CD14-positive monocyte (primary cell): ENCODE results near the gene PIEZO2. TPM values are rescaled to one million over a fixed set of nuclear protein-coding genes. Genes with fewer than 3 reads are reported as not detected.

Experiments used
- DNase-seq, 3 donors: peaks; one replicate each; pipeline ENCODE4 v3.0.0-alpha.2; 2011 to 2022
- H2AFZ ChIP-seq: 2 replicates; pipeline ENCODE4 v1.6.0; 2012; ENCODE audit warnings: mild to moderate bottlenecking, low read depth, low read length, inconsistent platforms; ENCODE audit not compliant: insufficient read depth, poor library complexity, severe bottlenecking
- H3K27ac ChIP-seq, 2 donors: 1 replicate in 1 of 2; 2 replicates in 1 of 2; pipeline ENCODE4 v1.5.1; 2012 to 2013; ENCODE audit warnings: low read length in 2 of 2, control low read depth in 1 of 2, inconsistent platforms in 1 of 2, low read depth in 1 of 2, mild to moderate bottlenecking in 1 of 2
- H3K27me3 ChIP-seq, 2 donors: one replicate each; pipeline versions ENCODE4 v1.6.0 to v1.6.1; 2011 to 2013; ENCODE audit warnings: low read length in 2 of 2; ENCODE audit not compliant: control insufficient read depth in 2 of 2, insufficient read depth in 2 of 2
- H3K36me3 ChIP-seq, 2 donors: replicated peaks in 1 of 2; 1 replicate in 1 of 2; 2 replicates in 1 of 2; pipeline versions ENCODE4 v1.5.1 to v1.6.1; 2012 to 2013; ENCODE audit warnings: low read length in 2 of 2, control low read depth in 1 of 2, inconsistent platforms in 1 of 2, mild to moderate bottlenecking in 1 of 2; ENCODE audit not compliant: insufficient read depth in 2 of 2, control insufficient read depth in 1 of 2
- H3K4me1 ChIP-seq, 2 donors: 1 replicate in 1 of 2; 2 replicates in 1 of 2; pipeline versions ENCODE4 v1.5.1 to v1.6.1; 2012 to 2013; ENCODE audit warnings: low read length in 2 of 2, control low read depth in 1 of 2, inconsistent platforms in 1 of 2, mild to moderate bottlenecking in 1 of 2, moderate library complexity in 1 of 2; ENCODE audit not compliant: insufficient read depth in 2 of 2, control insufficient read depth in 1 of 2
- H3K4me2 ChIP-seq: replicated peaks from 2 replicates; pipeline ENCODE3; 2012; ENCODE audit warnings: low read length, moderate library complexity, mild to moderate bottlenecking; ENCODE audit not compliant: poor library complexity, severe bottlenecking; ENCODE audit errors: extremely low read depth
- H3K4me3 ChIP-seq, 3 experiments: fragments of 200-600 bp in 1 of 3; sonication (generic) in 1 of 3; replicated peaks in 1 of 3; 1 replicate in 2 of 3; 2 replicates in 1 of 3; pipeline ENCODE4 v1.5.1; 2011 to 2013; ENCODE audit warnings: low read length in 3 of 3, mild to moderate bottlenecking in 3 of 3, control low read depth in 2 of 3, low read depth in 2 of 3, inconsistent platforms in 1 of 3, moderate library complexity in 1 of 3
- H3K79me2 ChIP-seq: 2 replicates; pipeline ENCODE4 v1.6.0; 2012; ENCODE audit warnings: mild to moderate bottlenecking, control low read depth, inconsistent platforms, low read length, moderate library complexity; ENCODE audit not compliant: insufficient read depth
- H3K9ac ChIP-seq: 2 replicates; pipeline ENCODE4 v1.6.0; 2017; ENCODE audit warnings: low read length, mild to moderate bottlenecking; ENCODE audit not compliant: insufficient read depth, poor library complexity, severe bottlenecking
- H3K9me3 ChIP-seq, 2 donors: replicated peaks in 1 of 2; 1 replicate in 1 of 2; 2 replicates in 1 of 2; pipeline versions ENCODE4 v1.5.1 to v1.6.1; 2012 to 2013; ENCODE audit warnings: low read length in 2 of 2, control low read depth in 1 of 2; ENCODE audit not compliant: control insufficient read depth in 1 of 2, insufficient read depth in 1 of 2
- H4K20me1 ChIP-seq: 2 replicates; pipeline ENCODE4 v1.6.0; 2012; ENCODE audit warnings: mild to moderate bottlenecking, low read length, control low read depth, moderate library complexity; ENCODE audit not compliant: insufficient read depth
- H3K27ac Mint-ChIP-seq, 7 donors: one replicate each; pipeline ENCODE4 v1.8.0; 2020; ENCODE audit warnings: mild to moderate bottlenecking in 7 of 7, mixed read lengths in 7 of 7, moderate library complexity in 6 of 7, inconsistent platforms in 2 of 7
- H3K27me3 Mint-ChIP-seq, 3 donors: one replicate each; pipeline ENCODE4 v1.8.0; 2021 to 2022; ENCODE audit warnings: low read depth in 3 of 3, mild to moderate bottlenecking in 3 of 3, mixed read lengths in 3 of 3, moderate library complexity in 3 of 3, inconsistent platforms in 1 of 3
- H3K36me3 Mint-ChIP-seq, 2 donors: one replicate each; pipeline ENCODE4 v1.8.0; 2020; ENCODE audit warnings: mixed read lengths in 2 of 2, inconsistent platforms in 1 of 2, mild to moderate bottlenecking in 1 of 2
- H3K4me1 Mint-ChIP-seq: one replicate; pipeline ENCODE4 v1.8.0; 2020; ENCODE audit warnings: mild to moderate bottlenecking, mixed read lengths
- H3K4me3 Mint-ChIP-seq, 2 donors: one replicate each; pipeline ENCODE4 v1.8.0; 2020; ENCODE audit warnings: mild to moderate bottlenecking in 2 of 2, mixed read lengths in 2 of 2, moderate library complexity in 1 of 2
- H3K9me3 Mint-ChIP-seq, 7 donors: one replicate each; pipeline ENCODE4 v1.8.0; 2020 to 2022; ENCODE audit warnings: mixed read lengths in 7 of 7, mild to moderate bottlenecking in 6 of 7, moderate library complexity in 6 of 7, inconsistent platforms in 2 of 7
- WGBS: methylation state at CpG from one replicate; pipeline ENCODE4 v1.1.5; 2013; ENCODE audit warnings: missing lambda C conversion rate; ENCODE audit not compliant: insufficient coverage; 5-methylcytosine and 5-hydroxymethylcytosine counted together
- intact Hi-C, 2 donors: fragments of 100-400 bp; cut with micrococcal nuclease; formaldehyde crosslinking; loops; one replicate each; pipeline versions ENCODE4 v1.15.0 to v1.15.1; 2023
- polyA plus RNA-seq, 3 donors: library from polyadenylated mRNA; depleted of rRNA in 1 of 3; unstranded in 2 of 3; stranded (reverse) in 1 of 3; fragments of 300-500 nt in 2 of 3; fragments of >200 nt in 1 of 3; fragmentation: Illumina TruSeq in 2 of 3; gene quantifications; 1 replicate in 2 of 3; 2 replicates in 1 of 3; pipeline ENCODE4 v1.2.3, GENCODE V29; 2012 to 2021
- TF ChIP-seq, protein P1 (sequence below): fragments of 200-600 bp; IDR thresholded peaks from one replicate; pipeline ENCODE4 v1.8.0; 2022; ENCODE audit warnings: antibody characterized with exemption, mild to moderate bottlenecking

Gene PIEZO2
- polyA plus RNA-seq, 3 donors = not detected

- Histone ChIP-seq H3K36me3 (no peaks in the 10 kb centered on the region), H3K4me2 (no peak overlapping the region), H2AFZ (no peak overlapping the region), H3K27ac (no peak overlapping the region), H3K4me3 (no peak overlapping the region), H3K9me3 (no peaks in the 10 kb centered on the region), H3K79me2 (no peaks in the 10 kb centered on the region), H3K4me1 (peaks cover 3 to 5% of the 10 kb centered on the region in 2 donors), H4K20me1 (no peaks in the 10 kb centered on the region), H3K27me3 (no peaks in the 10 kb centered on the region), H3K9ac (no peak overlapping the region)
- Mint-ChIP-seq H3K4me1 (peaks cover 9% of the 10 kb centered on the region), H3K36me3 (no peaks in the 10 kb centered on the region), H3K27ac (no peak overlapping the region), H3K9me3 (no peaks in the 10 kb centered on the region), H3K27me3 (peaks cover 3 to 14% (median 7%) of the 10 kb centered on the region in 3 donors), H3K4me3 (no peak overlapping the region)
- no CpG with 5 or more reads among the region's 2 CpGs for WGBS
- DNase-seq = no peak
- TF ChIP-seq, protein P1, sequence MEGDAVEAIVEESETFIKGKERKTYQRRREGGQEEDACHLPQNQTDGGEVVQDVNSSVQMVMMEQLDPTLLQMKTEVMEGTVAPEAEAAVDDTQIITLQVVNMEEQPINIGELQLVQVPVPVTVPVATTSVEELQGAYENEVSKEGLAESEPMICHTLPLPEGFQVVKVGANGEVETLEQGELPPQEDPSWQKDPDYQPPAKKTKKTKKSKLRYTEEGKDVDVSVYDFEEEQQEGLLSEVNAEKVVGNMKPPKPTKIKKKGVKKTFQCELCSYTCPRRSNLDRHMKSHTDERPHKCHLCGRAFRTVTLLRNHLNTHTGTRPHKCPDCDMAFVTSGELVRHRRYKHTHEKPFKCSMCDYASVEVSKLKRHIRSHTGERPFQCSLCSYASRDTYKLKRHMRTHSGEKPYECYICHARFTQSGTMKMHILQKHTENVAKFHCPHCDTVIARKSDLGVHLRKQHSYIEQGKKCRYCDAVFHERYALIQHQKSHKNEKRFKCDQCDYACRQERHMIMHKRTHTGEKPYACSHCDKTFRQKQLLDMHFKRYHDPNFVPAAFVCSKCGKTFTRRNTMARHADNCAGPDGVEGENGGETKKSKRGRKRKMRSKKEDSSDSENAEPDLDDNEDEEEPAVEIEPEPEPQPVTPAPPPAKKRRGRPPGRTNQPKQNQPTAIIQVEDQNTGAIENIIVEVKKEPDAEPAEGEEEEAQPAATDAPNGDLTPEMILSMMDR = no peak
- intact Hi-C loops = no loop called here
Observed at GRCh38 chr18:11160313-11160712, 10.9 kb upstream of the PIEZO2 start.

- peaks cover 9% of the 10 kb centered on the region for H3K4me1 Mint-ChIP-seq
- TF ChIP-seq, protein P1 = no peak
- H3K36me3 Mint-ChIP-seq = no peaks in the 10 kb centered on the region
- H3K27me3 Mint-ChIP-seq = peaks cover 3 to 14% (median 7%) of the 10 kb centered on the region in 3 donors
- Histone ChIP-seq H3K4me1 (peaks cover 3 to 5% of the 10 kb centered on the region in 2 donors), H2AFZ (no peak overlapping the region), H3K9me3 (no peaks in the 10 kb centered on the region), H3K4me3 (no peak overlapping the region), H3K79me2 (no peaks in the 10 kb centered on the region), H3K27ac (no peak overlapping the region), H3K36me3 (no peaks in the 10 kb centered on the region), H3K9ac (no peak overlapping the region), H3K27me3 (no peaks in the 10 kb centered on the region), H3K4me2 (no peak overlapping the region), H4K20me1 (no peaks in the 10 kb centered on the region)
- H3K9me3 Mint-ChIP-seq = no peaks in the 10 kb centered on the region
- no CpG with 5 or more reads among the region's 4 CpGs for WGBS
- intact Hi-C loops = no loop called here
- DNase-seq = no peak
- no peak overlapping the region for H3K4me3 Mint-ChIP-seq
- no peak overlapping the region for H3K27ac Mint-ChIP-seq
Observed at GRCh38 chr18:11159844-11160243, 10.5 kb upstream of the PIEZO2 start.
